Left hindlimb (tissue), 1 donor: Measurements from ENCODE around the gene SENP1.

ENCODE experiments used
- DNase-seq: peaks from one replicate; pipeline ENCODE4 v3.0.0-alpha.2; 2018

The SENP1 gene

GRCh38 chr12:48063530-48063929, 42.3 kb downstream of the SENP1 start:
- DNase-seq = no peak

GRCh38 chr12:48061938-48062719, 43.8 kb downstream of the SENP1 start:
- no peak for DNase-seq

- no peak for DNase-seq
Observed at GRCh38 chr12:48060474-48060873, 45.4 kb downstream of the SENP1 start.

- no peak for DNase-seq
Observed at GRCh38 chr12:48058771-48059170, 47.1 kb downstream of the SENP1 start.

GRCh38 chr12:48054955-48055821, 50.7 kb downstream of the SENP1 start:
- DNase-seq = no peak

- DNase-seq = no peak
Observed at GRCh38 chr12:48053883-48054282, 52.0 kb downstream of the SENP1 start.

- no peak for DNase-seq
Observed at GRCh38 chr12:48053122-48053521, 52.8 kb downstream of the SENP1 start.

GRCh38 chr12:48051681-48052080, 54.2 kb downstream of the SENP1 start:
- no peak for DNase-seq

DNA sequence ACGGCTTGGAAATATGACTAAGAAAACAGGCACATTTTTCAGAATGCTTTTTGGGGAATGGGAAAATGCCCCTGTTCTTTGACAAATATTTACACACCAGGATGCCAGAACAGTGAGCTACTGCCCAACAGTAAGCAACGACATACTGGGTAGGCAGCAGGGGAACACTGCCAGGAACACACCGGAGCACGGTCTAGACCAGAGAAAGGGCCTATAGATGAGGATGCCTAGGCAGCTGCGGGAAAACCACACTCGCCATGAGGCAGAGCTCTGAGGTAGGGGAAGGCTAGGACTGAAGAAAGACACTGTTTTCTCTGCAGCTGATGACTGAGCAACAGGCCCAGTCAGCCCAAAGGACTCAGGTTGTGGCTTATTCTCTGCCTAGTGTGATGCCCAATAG, 55.7 kb downstream of the SENP1 start:
- DNase-seq = no peak

DNA sequence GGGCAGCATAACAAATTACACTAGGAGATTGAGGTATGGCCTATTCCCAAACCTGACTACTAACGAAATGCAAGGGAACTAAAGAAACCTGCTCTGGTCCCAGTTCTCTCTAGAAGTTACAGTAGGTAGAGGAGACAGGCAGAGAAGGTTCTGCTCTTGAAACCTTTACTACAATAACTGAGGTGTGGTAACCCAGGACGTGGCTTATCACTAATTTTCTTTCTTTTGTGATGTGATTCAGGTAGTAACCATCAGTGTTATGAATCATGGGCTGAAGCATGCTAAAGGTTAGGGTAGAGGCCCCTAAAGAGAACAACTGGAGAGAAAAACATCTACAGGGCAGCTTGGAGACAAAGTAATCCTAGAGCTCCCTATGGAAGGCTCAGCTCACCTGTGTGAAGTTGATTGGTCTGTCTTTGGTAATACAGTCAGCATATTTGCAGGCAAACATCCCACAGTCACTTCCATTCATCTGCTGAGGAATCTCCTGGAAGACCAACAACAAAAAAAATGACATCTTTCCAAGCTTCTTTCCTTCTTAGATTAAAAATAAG, 59.8 kb downstream of the SENP1 start:
- no peak for DNase-seq

DNA sequence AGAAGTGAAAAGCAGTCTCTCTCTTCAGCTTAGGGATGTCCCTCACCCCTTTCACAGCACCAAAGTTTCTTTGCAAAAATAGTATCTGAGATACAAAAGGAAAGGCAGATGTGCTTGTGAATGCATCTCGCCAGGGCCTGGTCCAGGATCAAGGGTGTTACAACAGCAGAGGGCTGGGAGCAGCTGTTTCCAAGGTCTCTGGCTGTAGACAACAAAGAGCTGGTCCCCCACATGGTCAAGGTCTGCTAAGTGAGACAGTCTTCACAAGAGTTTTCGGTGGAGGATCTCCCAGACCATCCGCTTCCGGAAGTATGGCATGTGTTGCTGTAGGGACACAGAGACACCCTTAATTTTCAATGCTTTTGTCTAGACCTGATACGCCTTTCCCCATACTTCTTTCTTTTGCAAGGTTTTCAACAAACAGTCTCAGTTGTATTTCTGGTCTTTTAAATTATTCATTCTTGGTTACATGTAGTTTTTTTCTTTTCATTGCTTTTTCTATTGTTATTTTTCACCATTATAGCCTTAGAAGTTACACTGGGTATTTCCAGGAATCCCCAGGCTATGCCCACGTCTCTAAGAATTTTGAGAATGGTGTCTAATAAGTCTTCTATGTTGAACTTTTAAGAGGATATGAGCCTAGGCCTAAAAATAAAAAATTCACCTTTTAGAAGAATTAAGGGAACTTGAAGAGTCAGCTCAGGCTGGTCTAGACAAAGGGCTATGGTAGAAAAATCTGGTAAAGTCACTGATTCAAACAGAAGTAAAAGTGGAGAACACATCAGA, 60.6 kb downstream of the SENP1 start:
- no peak for DNase-seq

DNA sequence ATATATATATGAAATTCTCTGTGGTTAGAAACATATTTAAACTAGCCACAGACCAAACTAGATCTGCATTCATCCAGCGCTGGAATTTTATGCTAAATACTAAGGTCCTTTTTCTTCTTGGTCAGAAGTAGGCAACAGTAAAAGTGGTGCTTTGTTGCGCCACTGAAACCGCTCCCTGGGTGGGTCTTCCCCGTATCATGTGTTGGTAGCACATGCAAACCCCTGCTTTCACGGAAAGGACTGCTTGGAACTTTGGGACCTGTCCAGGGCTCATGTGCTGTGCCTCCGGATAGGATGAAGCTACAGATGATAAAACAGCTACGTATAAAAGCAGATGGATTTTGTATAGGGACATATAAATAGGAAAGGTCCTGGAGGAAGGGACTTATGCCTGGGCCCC, 61.5 kb downstream of the SENP1 start:
- no peak for DNase-seq

GRCh38 chr12:48043771-48044170, 62.1 kb downstream of the SENP1 start:
- DNase-seq = no peak

- DNase-seq = no peak
Observed at GRCh38 chr12:48041591-48042423, 64.1 kb downstream of the SENP1 start.

GRCh38 chr12:48040354-48040753, 65.5 kb downstream of the SENP1 start:
- DNase-seq = no peak

DNA sequence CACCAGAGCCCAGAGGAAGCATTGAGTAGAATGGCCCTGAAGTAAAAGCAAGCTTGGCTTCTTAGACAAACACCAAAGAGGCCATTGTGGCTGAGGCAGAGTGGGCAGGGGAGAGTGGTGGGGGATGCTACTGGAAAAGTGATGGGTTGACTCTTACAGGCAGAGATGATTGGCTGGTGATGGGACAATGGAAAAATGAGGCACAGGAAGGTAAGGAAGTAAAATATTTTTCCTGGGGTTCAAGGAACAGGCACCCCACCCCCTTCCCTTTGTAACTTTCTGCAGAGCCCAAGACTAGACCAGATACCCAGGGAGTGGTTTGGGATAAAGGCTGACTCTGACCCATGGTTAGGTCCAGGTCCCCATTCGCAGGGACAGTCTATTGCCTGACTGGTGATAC, 66.7 kb downstream of the SENP1 start:
- DNase-seq = no peak

DNA sequence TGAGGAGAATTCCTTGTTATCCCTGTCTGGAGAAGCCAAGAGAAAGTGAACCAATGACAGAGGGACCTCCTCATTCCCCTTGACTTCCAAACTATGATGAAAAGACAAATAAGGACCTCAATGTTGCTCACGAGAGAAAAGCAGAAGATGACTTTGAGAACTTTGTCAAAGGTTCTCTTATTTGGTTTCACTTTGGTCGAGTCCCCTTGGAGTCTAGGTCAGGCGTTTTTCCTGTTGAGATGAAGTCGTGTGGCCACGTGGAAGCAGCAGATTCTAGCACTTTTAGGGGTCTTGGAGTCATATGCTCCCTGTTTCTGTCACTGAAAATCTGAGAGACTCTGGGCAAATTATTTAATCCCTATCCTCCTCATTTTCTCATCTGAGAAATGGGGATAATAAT, 67.8 kb downstream of the SENP1 start:
- no peak for DNase-seq

DNA sequence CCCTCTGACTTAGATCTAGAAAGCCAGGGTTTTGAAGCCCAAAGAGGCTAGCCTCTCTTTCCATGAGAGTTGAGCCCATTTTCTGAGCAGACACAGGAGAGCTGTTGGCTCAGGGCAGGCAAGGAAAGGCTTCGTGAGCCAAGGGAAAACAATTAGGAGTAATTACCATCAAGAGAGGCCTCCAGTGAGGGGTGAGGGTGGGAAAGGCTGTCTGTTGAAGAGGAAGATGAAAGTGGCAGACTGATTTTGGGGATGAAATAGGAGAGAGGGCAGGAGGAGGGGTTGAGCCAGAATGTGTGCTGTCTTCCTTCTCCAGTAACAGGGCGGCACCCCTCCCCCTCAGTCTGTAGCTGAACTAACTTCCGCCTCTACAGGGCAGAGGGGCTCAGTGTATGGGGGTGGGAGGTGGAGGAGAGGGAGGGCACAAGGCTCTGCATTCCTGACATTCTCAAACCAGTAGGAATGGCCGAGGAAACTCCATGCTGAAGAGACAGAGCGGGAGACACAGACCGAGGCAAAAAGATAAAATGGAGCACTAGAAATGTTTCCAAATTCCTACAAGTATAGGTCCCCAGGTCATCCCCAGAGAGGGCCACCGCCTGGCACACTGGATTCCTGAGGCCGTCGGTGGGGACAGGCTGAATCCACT, 68.5 kb downstream of the SENP1 start:
- no peak for DNase-seq

DNA sequence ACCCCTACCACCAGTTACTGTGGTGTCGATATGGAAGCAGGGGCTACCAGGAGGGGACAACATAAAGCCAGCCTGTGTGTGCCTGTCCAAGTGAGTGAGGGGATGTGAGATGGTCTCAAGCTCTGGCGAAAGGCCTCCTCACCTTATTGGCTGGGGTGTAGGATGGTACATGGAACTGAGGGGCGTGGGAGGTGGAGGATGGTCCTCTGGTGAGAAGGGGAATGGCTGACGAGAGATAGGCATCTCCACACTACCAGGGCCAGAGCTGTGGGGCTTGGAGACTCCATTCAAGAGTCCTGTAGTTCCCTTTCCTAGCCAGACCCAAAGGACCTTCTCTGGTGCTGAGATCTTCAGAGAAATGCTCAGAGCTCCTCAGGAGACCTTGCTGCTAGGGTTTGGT, 69.1 kb downstream of the SENP1 start:
- DNase-seq = no peak

- peak; percentile 62 for DNase-seq
Observed at GRCh38 chr12:48034835-48035805, 70.8 kb downstream of the SENP1 start.
